Stimulated activated naive CD8-positive, alpha-beta T cell treated with anti-CD3 and anti-CD28 coated beads, Interleukin-15, Interleukin-2, amounts not matched to agents 100 ng/mL and 50 ng/mL, for 24 hours (primary cell): ENCODE data around the gene MT1M.
"Not testable (repeated sequence)": the region's sequence is repeated elsewhere in the genome, so short reads cannot be mapped to it uniquely, and the experiment has no call there.

Source experiments
- H3K27ac Mint-ChIP-seq: one replicate; pipeline ENCODE4 v1.8.0; 2021; ENCODE audit warnings: mild to moderate bottlenecking, mixed read lengths
- H3K27me3 Mint-ChIP-seq: one replicate; pipeline ENCODE4 v1.8.0; 2021; ENCODE audit warnings: mixed read lengths
- H3K36me3 Mint-ChIP-seq: one replicate; pipeline ENCODE4 v1.8.0; 2021; ENCODE audit warnings: low read depth, mixed read lengths
- H3K4me1 Mint-ChIP-seq: one replicate; pipeline ENCODE4 v1.8.0; 2021; ENCODE audit warnings: low read depth, mixed read lengths
- H3K4me3 Mint-ChIP-seq: one replicate; pipeline ENCODE4 v1.8.0; 2021; ENCODE audit warnings: mild to moderate bottlenecking, mixed read lengths
- H3K9me3 Mint-ChIP-seq: one replicate; pipeline ENCODE4 v1.8.0; 2021; ENCODE audit warnings: mixed read lengths

The MT1M gene

GRCh38 chr16:56669005-56669839 is 36.8 kb downstream of the MT1M start, which contains the start of gene MT1H:
Gene MT1H, plus strand, starts transcription at chr16:56669814. Its CDS starts 71 bp downstream, at chr16:56669885.
- H3K4me3 Mint-ChIP-seq, result no peak within 1 kb of the TSS

GRCh38 chr16:56669840-56670619 is 37.6 kb downstream of the MT1M start:
- H3K9me3 Mint-ChIP-seq, result no peaks in the 10 kb centered on the region
- no peaks in the 10 kb centered on the region for H3K36me3 Mint-ChIP-seq
- no peak overlapping the region for H3K4me3 Mint-ChIP-seq
- peaks cover 73% of the 10 kb centered on the region for H3K27me3 Mint-ChIP-seq
- no peak overlapping the region for H3K27ac Mint-ChIP-seq
- peaks cover 15% of the 10 kb centered on the region for H3K4me1 Mint-ChIP-seq

More at GRCh38 chr16:56669005-56669839, 36.8 kb downstream of the MT1M start, which contains the start of gene MT1H:
- Mint-ChIP-seq H3K36me3 (no peaks in the 10 kb centered on the region), H3K27me3 (peaks cover 72% of the 10 kb centered on the region), H3K4me1 (peaks cover 17% of the 10 kb centered on the region), H3K9me3 (no peaks in the 10 kb centered on the region), H3K27ac (no peak within 1 kb of the TSS)

- H3K36me3 Mint-ChIP-seq, result no peaks in the 10 kb centered on the region
- H3K27ac Mint-ChIP-seq, result no peak overlapping the region
- H3K9me3 Mint-ChIP-seq, result no peaks in the 10 kb centered on the region
- peaks cover 20% of the 10 kb centered on the region for H3K4me1 Mint-ChIP-seq
- no peak overlapping the region for H3K4me3 Mint-ChIP-seq
- H3K27me3 Mint-ChIP-seq, result peaks cover 75% of the 10 kb centered on the region
Observed at GRCh38 chr16:56670620-56670934, 38.1 kb downstream of the MT1M start.

GRCh38 chr16:56671691-56672090 is 39.2 kb downstream of the MT1M start:
- H3K27ac Mint-ChIP-seq, H3K4me3 Mint-ChIP-seq, H3K9me3 Mint-ChIP-seq, H3K36me3 Mint-ChIP-seq: not testable (repeated sequence)
- peaks cover 29% of the 10 kb centered on the region for H3K4me1 Mint-ChIP-seq
- peaks cover 65% of the 10 kb centered on the region for H3K27me3 Mint-ChIP-seq

GRCh38 chr16:56672171-56672570 is 39.7 kb downstream of the MT1M start:
- peaks cover 61% of the 10 kb centered on the region for H3K27me3 Mint-ChIP-seq

GRCh38 chr16:56672761-56673536 is 40.5 kb downstream of the MT1M start:
- no peak overlapping the region for H3K4me3 Mint-ChIP-seq
- H3K4me1 Mint-ChIP-seq, result peaks cover 22% of the 10 kb centered on the region
- no peaks in the 10 kb centered on the region for H3K9me3 Mint-ChIP-seq
- peaks cover 54% of the 10 kb centered on the region for H3K27me3 Mint-ChIP-seq
- H3K27ac Mint-ChIP-seq, result no peak overlapping the region
- H3K36me3 Mint-ChIP-seq, result no peaks in the 10 kb centered on the region

More at GRCh38 chr16:56672171-56672570, 39.7 kb downstream of the MT1M start:
- peaks cover 29% of the 10 kb centered on the region for H3K4me1 Mint-ChIP-seq
- H3K9me3 Mint-ChIP-seq, H3K27ac Mint-ChIP-seq, H3K36me3 Mint-ChIP-seq, H3K4me3 Mint-ChIP-seq: not testable (repeated sequence)

GRCh38 chr16:56673921-56674320 is 41.5 kb downstream of the MT1M start:
- Mint-ChIP-seq H3K4me1 (peaks cover 18% of the 10 kb centered on the region), H3K27ac (no peak overlapping the region), H3K4me3 (no peak overlapping the region), H3K27me3 (peaks cover 45% of the 10 kb centered on the region), H3K36me3 (no peaks in the 10 kb centered on the region), H3K9me3 (no peaks in the 10 kb centered on the region)

- not testable (repeated sequence) for H3K36me3 Mint-ChIP-seq, H3K4me3 Mint-ChIP-seq, H3K27ac Mint-ChIP-seq, H3K9me3 Mint-ChIP-seq
- Mint-ChIP-seq H3K27me3 (peaks cover 40% of the 10 kb centered on the region), H3K4me1 (peaks cover 18% of the 10 kb centered on the region)
Observed at GRCh38 chr16:56674570-56674969, 42.1 kb downstream of the MT1M start.

GRCh38 chr16:56675685-56676210 is 43.3 kb downstream of the MT1M start:
- peak overlapping the region; percentile 64 for H3K4me3 Mint-ChIP-seq
- H3K27me3 Mint-ChIP-seq, result peaks cover 31% of the 10 kb centered on the region
- H3K9me3 Mint-ChIP-seq, result no peaks in the 10 kb centered on the region
- peak overlapping the region; percentile 4 for H3K27ac Mint-ChIP-seq
- no peaks in the 10 kb centered on the region for H3K36me3 Mint-ChIP-seq
- H3K4me1 Mint-ChIP-seq, result peaks cover 15% of the 10 kb centered on the region

GRCh38 chr16:56677474-56677873 is 45.0 kb downstream of the MT1M start:
- peaks cover 23% of the 10 kb centered on the region for H3K4me1 Mint-ChIP-seq
- H3K9me3 Mint-ChIP-seq, result no peaks in the 10 kb centered on the region
- no peak overlapping the region for H3K27ac Mint-ChIP-seq
- H3K4me3 Mint-ChIP-seq, result no peak overlapping the region
- no peaks in the 10 kb centered on the region for H3K36me3 Mint-ChIP-seq
- peaks cover 22% of the 10 kb centered on the region for H3K27me3 Mint-ChIP-seq

GRCh38 chr16:56679078-56679730 is 46.7 kb downstream of the MT1M start:
- H3K27me3 Mint-ChIP-seq, result peaks cover 12% of the 10 kb centered on the region
- no peaks in the 10 kb centered on the region for H3K36me3 Mint-ChIP-seq
- no peak overlapping the region for H3K27ac Mint-ChIP-seq
- no peaks in the 10 kb centered on the region for H3K9me3 Mint-ChIP-seq
- H3K4me1 Mint-ChIP-seq, result peaks cover 35% of the 10 kb centered on the region
- no peak overlapping the region for H3K4me3 Mint-ChIP-seq

- Mint-ChIP-seq H3K4me1 (peaks cover 35% of the 10 kb centered on the region), H3K4me3 (no peak overlapping the region), H3K9me3 (no peaks in the 10 kb centered on the region), H3K27ac (no peak overlapping the region), H3K36me3 (no peaks in the 10 kb centered on the region), H3K27me3 (peaks cover 8% of the 10 kb centered on the region)
Observed at GRCh38 chr16:56679818-56680217, 47.4 kb downstream of the MT1M start.

GRCh38 chr16:56681939-56682702 is 49.7 kb downstream of the MT1M start, which contains the start of gene MT1X:
Gene MT1X, plus strand, starts transcription at chr16:56682470. Its CDS starts 71 bp downstream, at chr16:56682541.
- peaks cover 20% of the 10 kb centered on the region for H3K4me1 Mint-ChIP-seq
- H3K36me3 Mint-ChIP-seq, result peaks cover 4% of the 10 kb centered on the region
- no peaks in the 10 kb centered on the region for H3K27me3 Mint-ChIP-seq
- peak within 1 kb of the TSS; percentile 90 for H3K4me3 Mint-ChIP-seq
- no peaks in the 10 kb centered on the region for H3K9me3 Mint-ChIP-seq
- peak within 1 kb of the TSS; percentile 82 for H3K27ac Mint-ChIP-seq
